Measurements from ENCODE around the gene SLC39A12.

SLC39A12 gene

GRCh38 chr10:18059826-18060559 is 108.3 kb downstream of the SLC39A12 start:
- DNase-seq (ENCODE audit: low read depth): no peak

- no peak for DNase-seq (ENCODE audit: low read depth)
These were observed 115.2 kb downstream of the SLC39A12 start for GRCh38 chr10:18066947-18067346.

- no peak for DNase-seq (ENCODE audit: low read depth)
These were observed 116.7 kb downstream of the SLC39A12 start for GRCh38 chr10:18068401-18068800.

- DNase-seq (ENCODE audit: low read depth): no peak
These were observed 119.9 kb downstream of the SLC39A12 start for GRCh38 chr10:18071591-18071990.

GRCh38 chr10:18073314-18073713 is 121.6 kb downstream of the SLC39A12 start:
- no peak for DNase-seq (ENCODE audit: low read depth)

- no peak for DNase-seq (ENCODE audit: low read depth)
These were observed 124.2 kb downstream of the SLC39A12 start for GRCh38 chr10:18075881-18076280.

- no peak for DNase-seq (ENCODE audit: low read depth)
These were observed 128.1 kb downstream of the SLC39A12 start for GRCh38 chr10:18079665-18080295.

- no peak for DNase-seq (ENCODE audit: low read depth)
These were observed 130.7 kb downstream of the SLC39A12 start for GRCh38 chr10:18082381-18082780.

GRCh38 chr10:18085855-18086254 is 134.1 kb downstream of the SLC39A12 start:
- DNase-seq (ENCODE audit: low read depth): no peak

- no peak for DNase-seq (ENCODE audit: low read depth)
These were observed 135.0 kb downstream of the SLC39A12 start for GRCh38 chr10:18086746-18087145.

- DNase-seq (ENCODE audit: low read depth): no peak
These were observed 135.6 kb downstream of the SLC39A12 start for GRCh38 chr10:18087355-18087754.
